K562 (cell line): ENCODE measurements around the gene MYO3A. TPM values are rescaled to one million over a fixed set of nuclear protein-coding genes. Genes with fewer than 3 reads are reported as not detected.

Source experiments
- ATAC-seq: fragments of 200-7000 bp; cut with Tn5 transposase; 3 replicates; pipeline ENCODE4 v1.9.1; 2020; ENCODE audit warnings: moderate library complexity
- BruUV-seq: library from RNA; stranded (reverse); fragments of 400-500 nt; replicated peaks from 2 replicates; lab custom pipeline; 2021; lab: Mats Ljungman, UMichigan
- CTCF ChIA-PET: fragments of 300-600 bp; formaldehyde crosslinking; extraction: SDS; loops from one replicate; lab custom pipeline; 2021; ENCODE audit warnings: low intra/inter-chr PET ratio; lab: Yijun Ruan, JAX
- POLR2A ChIA-PET: fragments of 300-600, 350-650 bp; sonication (Branson Sonifier 250); formaldehyde crosslinking; extraction: SDS; loops from one replicate; lab custom pipeline; 2021; ENCODE audit warnings: antibody characterized with exemption, inconsistent platforms; lab: Yijun Ruan, JAX
- DNase-seq, 4 experiments: peaks; one replicate each; pipeline versions ENCODE4 v3.0.0 to v3.0.0-alpha.2; 2011 to 2018; ENCODE audit warnings: low spot score in 3 of 4, mixed read lengths in 3 of 4; ENCODE audit errors: extremely low read depth in 1 of 4
- FAIRE-seq: peaks from 2 replicates; lab custom pipeline; 2011; peaks lifted over from hg19 to GRCh38; lab: Jason Lieb, UNC
- H2AFZ ChIP-seq: 2 replicates; pipeline ENCODE4 v1.6.0; 2011; ENCODE audit warnings: low read depth, low read length, control low read depth, inconsistent platforms
- H3K27ac ChIP-seq: fragments of 200-600 bp; 3 replicates; pipeline ENCODE4 v1.8.0; 2011; ENCODE audit warnings: low read depth, mild to moderate bottlenecking, control low read depth, inconsistent platforms, low read length, moderate library complexity, mixed read lengths; ENCODE audit errors: extremely low read depth
- H3K27me3 ChIP-seq, 2 experiments: fragments of 300-600 bp in 1 of 2; 2 replicates in 1 of 2; 3 replicates in 1 of 2; pipeline versions ENCODE4 v1.6.0 to v1.8.0; 2011; ENCODE audit warnings: inconsistent platforms in 2 of 2, low read length in 2 of 2, mild to moderate bottlenecking in 1 of 2, mixed read lengths in 1 of 2, moderate library complexity in 1 of 2; ENCODE audit not compliant: control insufficient read depth in 2 of 2, insufficient read depth in 2 of 2
- H3K36me3 ChIP-seq: fragments of 300-600 bp; 3 replicates; pipeline ENCODE4 v1.8.0; 2011; ENCODE audit warnings: mild to moderate bottlenecking, low read length, inconsistent platforms; ENCODE audit not compliant: control insufficient read depth, insufficient read depth
- H3K4me1 ChIP-seq, 2 experiments: fragments of 200-600 bp in 1 of 2; replicated peaks in 1 of 2; 2 replicates in 1 of 2; 3 replicates in 1 of 2; pipeline versions ENCODE4 v1.5.1 to v1.8.0; 2011; ENCODE audit warnings: inconsistent platforms in 2 of 2, low read length in 2 of 2, mild to moderate bottlenecking in 1 of 2, mixed read lengths in 1 of 2, moderate library complexity in 1 of 2; ENCODE audit not compliant: control insufficient read depth in 2 of 2, insufficient read depth in 2 of 2
- H3K4me2 ChIP-seq: 2 replicates; pipeline ENCODE4 v1.6.1; 2011; ENCODE audit warnings: low read length, control low read depth, inconsistent platforms, mixed read lengths; ENCODE audit not compliant: insufficient read depth
- H3K4me3 ChIP-seq: fragments of 200-600 bp; sonication (generic), shearing (Covaris generic); 2 replicates; pipeline ENCODE4 v1.5.1; 2016; ENCODE audit warnings: control low read depth, inconsistent platforms
- H3K79me2 ChIP-seq: fragments of 200-600 bp; 3 replicates; pipeline ENCODE4 v1.8.0; 2011; ENCODE audit warnings: low read length, inconsistent platforms; ENCODE audit not compliant: control insufficient read depth, insufficient read depth
- H3K9ac ChIP-seq, 2 experiments: 2 replicates each; pipeline versions ENCODE4 v1.6.0 to v1.6.1; 2011; ENCODE audit warnings: low read depth in 2 of 2, low read length in 2 of 2, control low read depth in 1 of 2, inconsistent platforms in 1 of 2, mild to moderate bottlenecking in 1 of 2, mixed read lengths in 1 of 2; ENCODE audit not compliant: insufficient read depth in 1 of 2
- H3K9me1 ChIP-seq: one replicate; pipeline ENCODE4 v1.6.0; 2011; ENCODE audit warnings: inconsistent platforms, mild to moderate bottlenecking, low read length, moderate library complexity; ENCODE audit not compliant: control insufficient read depth, insufficient read depth
- H3K9me3 ChIP-seq: replicated peaks from 2 replicates; pipeline ENCODE4 v1.5.1; 2011; ENCODE audit warnings: low read depth, low read length, inconsistent platforms; ENCODE audit not compliant: control insufficient read depth, insufficient read depth
- H4K20me1 ChIP-seq: replicated peaks from 2 replicates; pipeline ENCODE4 v1.6.1; 2011; ENCODE audit warnings: low read length, inconsistent platforms, mixed read lengths; ENCODE audit not compliant: control insufficient read depth, insufficient read depth
- CREM ChIP-seq: IDR thresholded peaks from 2 replicates; pipeline ENCODE4 v1.6.1; 2014; ENCODE audit warnings: antibody characterized with exemption, low read depth
- DMBX1 ChIP-seq: fragments of 250-450 bp; sonication (Bioruptor Pico); IDR thresholded peaks from 2 replicates; pipeline ENCODE4 v1.8.0; 2022; ENCODE audit warnings: inconsistent platforms, mild to moderate bottlenecking, moderate library complexity, borderline replicate concordance
- DPF2 ChIP-seq: fragments of 450-650 bp; IDR thresholded peaks from 2 replicates; pipeline ENCODE4 v1.6.1; 2016
- EP300 ChIP-seq: IDR thresholded peaks from 2 replicates; pipeline ENCODE4 v1.6.1; 2012; ENCODE audit warnings: low read length, improper control_type of control experiment
- ETV5 ChIP-seq: sonication (generic); formaldehyde crosslinking; IDR thresholded peaks from 2 replicates; pipeline ENCODE4 v1.4.0; 2020; ENCODE audit warnings: low read depth, mild to moderate bottlenecking, missing genetic modification reagents
- MBD1 ChIP-seq: fragments of 250-450 bp; sonication (Bioruptor Pico); IDR thresholded peaks from 2 replicates; pipeline ENCODE4 v1.8.0; 2022; ENCODE audit warnings: inconsistent platforms
- MEF2D ChIP-seq: conservative IDR thresholded peaks from 2 replicates; pipeline ENCODE4 v1.6.1; 2016; ENCODE audit warnings: low read depth, missing genetic modification characterization, missing compliant biosample characterization
- PCBP1 ChIP-seq: fragments of 200-400 bp; formaldehyde crosslinking; IDR thresholded peaks from 2 replicates; pipeline ENCODE4 v1.6.1; 2018; ENCODE audit warnings: mild to moderate bottlenecking, low read depth, low read length; ENCODE audit not compliant: poor library complexity, severe bottlenecking
- SFPQ ChIP-seq: fragments of 200-400 bp; formaldehyde crosslinking; IDR thresholded peaks from 2 replicates; pipeline ENCODE4 v1.6.1; 2017; ENCODE audit warnings: mild to moderate bottlenecking, low read depth, low read length, moderate library complexity
- ZBTB11 ChIP-seq, 3 experiments: fragments of 200-800 bp in 1 of 3; fragments of 250-450 bp in 1 of 3; fragments of 450-650 bp in 1 of 3; sonication (Bioruptor Pico) in 1 of 3; sonication (Bioruptor generic) in 1 of 3; formaldehyde crosslinking in 1 of 3; IDR thresholded peaks; 2 replicates each; pipeline versions ENCODE4 v1.6.1 to v1.8.0; 2016 to 2022; ENCODE audit warnings: mild to moderate bottlenecking in 2 of 3, missing genetic modification characterization in 2 of 3, missing compliant biosample characterization in 1 of 3, moderate library complexity in 1 of 3
- ZBTB43 ChIP-seq: sonication (generic); formaldehyde crosslinking; IDR thresholded peaks from 2 replicates; pipeline ENCODE4 v1.8.0; 2023; ENCODE audit warnings: mild to moderate bottlenecking, missing genetic modification reagents
- ZNF239 ChIP-seq: fragments of 250-450 bp; sonication (Bioruptor Pico); IDR thresholded peaks from 2 replicates; pipeline ENCODE4 v1.4.0; 2020; ENCODE audit warnings: mild to moderate bottlenecking
- ZNF507 ChIP-seq: conservative IDR thresholded peaks from 2 replicates; pipeline ENCODE4 v1.6.1; 2017; ENCODE audit warnings: missing genetic modification characterization, missing compliant biosample characterization
- ZNF551 ChIP-seq: fragments of 250-450 bp; sonication (Bioruptor Pico); IDR thresholded peaks from 2 replicates; pipeline ENCODE4 v1.5.0; 2021; ENCODE audit warnings: mild to moderate bottlenecking, moderate library complexity
- WGBS: fragments of 100-300 bp; shearing (Covaris generic); methylation state at CpG from one replicate; pipeline ENCODE4 v1.1.6; 2016; ENCODE audit warnings: low coverage, mixed read lengths; ENCODE audit not compliant: insufficient coverage; ENCODE audit errors: missing lambda C conversion rate; 5-methylcytosine and 5-hydroxymethylcytosine counted together
- in situ Hi-C: fragments of 300-500 bp; cut with MboI; formaldehyde crosslinking; loops from 4 replicates; pipeline ENCODE4 v1.15.0; 2018; ENCODE audit warnings: inconsistent platforms, mixed read lengths
- intact Hi-C: fragments of 100-400 bp; cut with micrococcal nuclease; formaldehyde crosslinking; loops from 2 replicates; pipeline ENCODE4 v1.14.2; 2022
- polyA plus RNA-seq, 8 experiments: library from polyadenylated mRNA; depleted of rRNA in 4 of 8; stranded (reverse) in 5 of 8; unstranded in 3 of 8; fragments of >200 nt; fragmentation: Nextera tagmentation in 2 of 8; fragmentation: Illumina TruSeq in 1 of 8; extraction: Ambion mirVana in 2 of 8; extraction: Trizol in 1 of 8; gene quantifications; 2 replicates each; pipeline versions ENCODE4 v1.2.1 to v1.2.3, GENCODE V29; 2011 to 2014; ENCODE audit warnings: inconsistent platforms in 1 of 8, missing spikeins in 1 of 8
- total RNA-seq, 7 experiments: library from RNA; depleted of rRNA in 6 of 7; stranded (reverse); fragments of >200 nt in 6 of 7; fragmentation: Illumina TruSeq in 2 of 7; extraction: Trizol in 2 of 7; gene quantifications; 2 replicates each; pipeline versions ENCODE4 v1.2.1 to v1.2.3, GENCODE V29; 2011 to 2021; ENCODE audit warnings: low replicate concordance in 1 of 7

MYO3A gene
- total and polyA plus RNA-seq, 9 of the 15 experiments (the other 6 are each of a cell fraction or from before 2014, with no cell fraction given): not detected

- H3K79me2 ChIP-seq: no peaks in the 10 kb centered on the region
- ATAC-seq: no peak
- no peak overlapping the region for H3K4me3 ChIP-seq
- H3K9me3 ChIP-seq: no peaks in the 10 kb centered on the region
- WGBS: 0% methylated on average over 2 of the region's 2 CpGs
- intact Hi-C loops (no loop called here), in situ Hi-C loops (no loop called here)
- no peaks in the 10 kb centered on the region for H4K20me1 ChIP-seq
- H3K27me3 ChIP-seq: no peaks in the 10 kb centered on the region
- no peaks in the 10 kb centered on the region for H3K36me3 ChIP-seq
- H2AFZ ChIP-seq: no peak overlapping the region
- ChIA-PET CTCF (no interaction called here), POLR2A (no interaction called here)
- no peaks in the 10 kb centered on the region for H3K4me1 ChIP-seq
- H3K9ac ChIP-seq: no peak overlapping the region
- FAIRE-seq: no peak
- BruUV-seq: no TSS peak
- H3K9me1 ChIP-seq: no peaks in the 10 kb centered on the region
- no peak for DNase-seq
- H3K27ac ChIP-seq: no peak overlapping the region
- H3K4me2 ChIP-seq: no peak overlapping the region
- no peak for TF ChIP-seq ZNF239 (CRISPR knock-in tag)
- TF ChIP-seq ZBTB11 (CRISPR knock-in tag; IDR thresholded peaks at IDR 0.05): no peak
- TF ChIP-seq EP300: no peak
- no peak for TF ChIP-seq MEF2D (tag)
- TF ChIP-seq DPF2: no peak
- no peak for TF ChIP-seq ZBTB43 (CRISPR knock-in tag)
- TF ChIP-seq MBD1 (CRISPR knock-in tag): no peak
- TF ChIP-seq ETV5 (CRISPR knock-in tag): no peak
- TF ChIP-seq ZNF551: no peak
- no peak for TF ChIP-seq PCBP1
- TF ChIP-seq SFPQ: no peak
- no peak for TF ChIP-seq CREM
- TF ChIP-seq DMBX1: no peak
- no peak for TF ChIP-seq ZNF507 (tag)
Observed at GRCh38 chr10:25944771-25945170, 10.7 kb downstream of the MYO3A start.
